KMS-11 (cell line): ENCODE data around the gene DGUOK.
A peak's percentile ranks its signal among the peaks of the same experiment; 100 is the strongest.

ENCODE experiments used
- H2AFZ ChIP-seq: fragments of 200-600 bp; sonication (generic); 2 replicates; pipeline ENCODE4 v1.6.1; 2016; ENCODE audit warnings: antibody characterized with exemption, mixed run types, low read depth
- H3K27ac ChIP-seq: fragments of 200-600 bp; sonication (generic); 2 replicates; pipeline ENCODE4 v1.6.1; 2016; ENCODE audit warnings: mild to moderate bottlenecking, mixed run types
- H3K27me3 ChIP-seq: fragments of 200-600 bp; sonication (generic); 2 replicates; pipeline ENCODE4 v1.6.1; 2017; ENCODE audit warnings: mild to moderate bottlenecking, low read depth, mixed run types, moderate library complexity; ENCODE audit not compliant: insufficient read depth
- H3K36me3 ChIP-seq: fragments of 200-600 bp; sonication (generic); 2 replicates; pipeline ENCODE4 v1.6.1; 2017; ENCODE audit warnings: mild to moderate bottlenecking, mixed run types; ENCODE audit not compliant: insufficient read depth
- H3K4me1 ChIP-seq: fragments of 200-600 bp; sonication (generic); 2 replicates; pipeline ENCODE4 v1.6.1; 2016; ENCODE audit warnings: mild to moderate bottlenecking, low read depth, mixed run types; ENCODE audit not compliant: poor library complexity, severe bottlenecking
- H3K4me2 ChIP-seq: fragments of 200-600 bp; sonication (generic); 2 replicates; pipeline ENCODE4 v1.7.0; 2016; ENCODE audit warnings: mild to moderate bottlenecking, mixed run types
- H3K4me3 ChIP-seq: fragments of 200-600 bp; sonication (generic); IDR thresholded peaks from 2 replicates; pipeline ENCODE4 v1.6.1; 2017; ENCODE audit warnings: low read depth, low read length, mixed read lengths; ENCODE audit not compliant: insufficient read depth
- H3K79me2 ChIP-seq: fragments of 200-600 bp; sonication (generic); 2 replicates; pipeline ENCODE4 v1.6.1; 2016; ENCODE audit warnings: low read depth, mixed run types; ENCODE audit not compliant: insufficient read depth
- H3K9ac ChIP-seq: fragments of 200-600 bp; sonication (generic); 2 replicates; pipeline ENCODE4 v1.6.1; 2016; ENCODE audit warnings: mild to moderate bottlenecking, mixed run types
- H4K20me1 ChIP-seq: fragments of 200-600 bp; sonication (generic); 2 replicates; pipeline ENCODE4 v1.6.1; 2016; ENCODE audit warnings: mild to moderate bottlenecking, mixed run types; ENCODE audit not compliant: insufficient read depth
- CTCF ChIP-seq: fragments of 200-600 bp; sonication (generic); conservative IDR thresholded peaks from 2 replicates; pipeline ENCODE4 v1.6.1; 2017; ENCODE audit warnings: low read depth, mild to moderate bottlenecking, antibody characterized with exemption, low read length, moderate library complexity, mixed read lengths

DGUOK gene

GRCh38 chr2:73965053-73965452 is 38.4 kb downstream of the DGUOK start:
- H3K4me2 ChIP-seq: no peak overlapping the region
- H3K9ac ChIP-seq: no peak overlapping the region
- no peak overlapping the region for H3K4me3 ChIP-seq
- H4K20me1 ChIP-seq: no peaks in the 10 kb centered on the region
- no peaks in the 10 kb centered on the region for H3K79me2 ChIP-seq
- no peaks in the 10 kb centered on the region for H3K36me3 ChIP-seq
- H2AFZ ChIP-seq: no peak overlapping the region
- TF ChIP-seq CTCF: no peak
- no peak overlapping the region for H3K27ac ChIP-seq
- H3K27me3 ChIP-seq: no peaks in the 10 kb centered on the region
- H3K4me1 ChIP-seq: peaks cover 15% of the 10 kb centered on the region

GRCh38 chr2:73968357-73968937 is 41.8 kb downstream of the DGUOK start:
- no peaks in the 10 kb centered on the region for H4K20me1 ChIP-seq
- TF ChIP-seq CTCF: no peak
- no peak overlapping the region for H3K27ac ChIP-seq
- H3K9ac ChIP-seq: no peak overlapping the region
- H3K27me3 ChIP-seq: no peaks in the 10 kb centered on the region
- peaks cover 44% of the 10 kb centered on the region for H3K4me1 ChIP-seq
- H3K36me3 ChIP-seq: no peaks in the 10 kb centered on the region
- H3K79me2 ChIP-seq: no peaks in the 10 kb centered on the region
- H3K4me2 ChIP-seq: no peak overlapping the region
- no peak overlapping the region for H3K4me3 ChIP-seq
- no peak overlapping the region for H2AFZ ChIP-seq

GRCh38 chr2:73969356-73969755 is 42.7 kb downstream of the DGUOK start:
- Histone ChIP-seq H3K27me3 (no peaks in the 10 kb centered on the region), H3K4me2 (no peak overlapping the region; the same call in 1 of the 2 replicates), H3K27ac (no peak overlapping the region), H2AFZ (no peak overlapping the region), H3K36me3 (no peaks in the 10 kb centered on the region), H3K4me1 (peaks cover 44% of the 10 kb centered on the region), H3K9ac (no peak overlapping the region), H3K79me2 (no peaks in the 10 kb centered on the region), H3K4me3 (no peak overlapping the region), H4K20me1 (no peaks in the 10 kb centered on the region)
- TF ChIP-seq CTCF: no peak

- H3K4me2 ChIP-seq: peak overlapping the region; percentile 77
- TF ChIP-seq CTCF: no peak
- no peaks in the 10 kb centered on the region for H4K20me1 ChIP-seq
- H3K27me3 ChIP-seq: no peaks in the 10 kb centered on the region
- H2AFZ ChIP-seq: peak overlapping the region; percentile 61; the same call in 1 of the 2 replicates
- H3K4me1 ChIP-seq: peaks cover 44% of the 10 kb centered on the region
- peak overlapping the region; percentile 20; the same call in 1 of the 2 replicates for H3K9ac ChIP-seq
- H3K79me2 ChIP-seq: no peaks in the 10 kb centered on the region
- H3K27ac ChIP-seq: peak overlapping the region; percentile 58
- H3K36me3 ChIP-seq: no peaks in the 10 kb centered on the region
- no peak overlapping the region for H3K4me3 ChIP-seq
Measured at GRCh38 chr2:73970141-73970803, 43.6 kb downstream of the DGUOK start.
